Posterior vena cava (tissue), 2 donors: ENCODE measurements around the gene CALML4. TPM values are rescaled to one million over a fixed set of nuclear protein-coding genes. Genes with fewer than 3 reads are reported as not detected.
"Not testable (repeated sequence)": the region's sequence is repeated elsewhere in the genome, so short reads cannot be mapped to it uniquely, and the experiment has no call there.

Source experiments
- DNase-seq: peaks from one replicate; pipeline ENCODE4 v3.0.0-alpha.2; 2020; ENCODE audit warnings: low spot score
- intact Hi-C, 2 donors: fragments of 100-400 bp; cut with DNase I; formaldehyde crosslinking; loops; one replicate each; pipeline versions ENCODE4 v1.14.1 to v1.14.2; 2022 to 2023
- total RNA-seq, 2 donors: library from RNA; stranded (reverse); fragmentation: NEBNext Ultra II Directional; extraction: Animal tissue kit (Norgen Biotek cat#: 25700); gene quantifications; one replicate each; pipeline ENCODE4 v1.2.1, GENCODE V29; 2021
- donor health status: DM: yes; HTN: yes; CAD: no.
- donor health status: DM: yes; HTN: yes; CAD: no.

The CALML4 gene
- total RNA-seq, 2 donors from 2014 or later = 5.7 to 8.4 TPM

- peak; percentile 24 for DNase-seq
- intact Hi-C loops = no loop called here
These were observed 23.2 kb upstream of the CALML4 start for GRCh38 chr15:68228143-68228970.

GRCh38 chr15:68227643-68228142 is 22.6 kb upstream of the CALML4 start:
- peak; percentile 35 for DNase-seq
- intact Hi-C loops = no loop called here

GRCh38 chr15:68225442-68225841 is 20.3 kb upstream of the CALML4 start:
- DNase-seq, intact Hi-C loops: not testable (repeated sequence)

- peak; percentile 26 for DNase-seq
These were observed 19.6 kb upstream of the CALML4 start for GRCh38 chr15:68224546-68225250.

GRCh38 chr15:68224108-68224507 is 19.0 kb upstream of the CALML4 start:
- DNase-seq = no peak
- intact Hi-C loops = no loop called here

More at GRCh38 chr15:68224546-68225250, 19.6 kb upstream of the CALML4 start:
- intact Hi-C loops = no loop called here

- DNase-seq = peak; percentile 40
- intact Hi-C loops = no loop called here
These were observed 18.0 kb upstream of the CALML4 start for GRCh38 chr15:68223171-68223570.

GRCh38 chr15:68222432-68222743 is 17.3 kb upstream of the CALML4 start:
- intact Hi-C loops = not testable (repeated sequence)
- peak; percentile 60 for DNase-seq

GRCh38 chr15:68221530-68222431 is 16.6 kb upstream of the CALML4 start:
- peak; percentile 61 for DNase-seq
- intact Hi-C loops = not testable (repeated sequence)

GRCh38 chr15:68220967-68221366 is 15.8 kb upstream of the CALML4 start:
- DNase-seq = peak; percentile 38
- intact Hi-C loops = no loop called here

- no peak for DNase-seq
- intact Hi-C loops = no loop called here
These were observed 15.4 kb upstream of the CALML4 start for GRCh38 chr15:68220489-68220888.

- DNase-seq = peak; percentile 19
- intact Hi-C loops = no loop called here
These were observed 14.0 kb upstream of the CALML4 start for GRCh38 chr15:68218847-68219798.

- intact Hi-C loops = no loop called here
- peak; percentile 29 for DNase-seq
These were observed 13.2 kb upstream of the CALML4 start for GRCh38 chr15:68218331-68218730.

GRCh38 chr15:68217341-68217740 is 12.2 kb upstream of the CALML4 start:
- intact Hi-C loops = no loop called here
- DNase-seq = no peak

- DNase-seq = no peak
- intact Hi-C loops = no loop called here
These were observed 9.7 kb upstream of the CALML4 start for GRCh38 chr15:68214838-68215254.

GRCh38 chr15:68213991-68214837 is 9.1 kb upstream of the CALML4 start:
- DNase-seq = peak; percentile 59
- intact Hi-C loops = no loop called here

GRCh38 chr15:68213491-68213845 is 8.3 kb upstream of the CALML4 start:
- intact Hi-C loops, DNase-seq: not testable (repeated sequence)

GRCh38 chr15:68211656-68212320 is 6.7 kb upstream of the CALML4 start:
- DNase-seq = peak; percentile 81
- intact Hi-C loops = no loop called here
